Tibial nerve (tissue), 4 donors: ENCODE measurements around the gene NEAT1.

Experiments used
- CTCF ChIP-seq, 5 experiments: fragments of 200-600 bp in 3 of 5; fragments of 450-650 bp in 2 of 5; sonication (generic) in 3 of 5; IDR thresholded peaks; one replicate each; pipeline ENCODE4 v1.5.1; 2016 to 2019; ENCODE audit warnings: antibody characterized with exemption in 5 of 5, mild to moderate bottlenecking in 3 of 5, moderate library complexity in 2 of 5
- EP300 ChIP-seq, 2 donors: sonication (generic); formaldehyde crosslinking; IDR thresholded peaks; one replicate each; pipeline ENCODE4 v1.6.1; 2017; ENCODE audit warnings: antibody characterized with exemption in 2 of 2, mild to moderate bottlenecking in 1 of 2
- POLR2A ChIP-seq, 2 donors: fragments of 450-650 bp; IDR thresholded peaks; one replicate each; pipeline ENCODE4 v1.6.1; 2017; ENCODE audit warnings: antibody characterized with exemption in 2 of 2, mild to moderate bottlenecking in 2 of 2, moderate library complexity in 2 of 2

DNA sequence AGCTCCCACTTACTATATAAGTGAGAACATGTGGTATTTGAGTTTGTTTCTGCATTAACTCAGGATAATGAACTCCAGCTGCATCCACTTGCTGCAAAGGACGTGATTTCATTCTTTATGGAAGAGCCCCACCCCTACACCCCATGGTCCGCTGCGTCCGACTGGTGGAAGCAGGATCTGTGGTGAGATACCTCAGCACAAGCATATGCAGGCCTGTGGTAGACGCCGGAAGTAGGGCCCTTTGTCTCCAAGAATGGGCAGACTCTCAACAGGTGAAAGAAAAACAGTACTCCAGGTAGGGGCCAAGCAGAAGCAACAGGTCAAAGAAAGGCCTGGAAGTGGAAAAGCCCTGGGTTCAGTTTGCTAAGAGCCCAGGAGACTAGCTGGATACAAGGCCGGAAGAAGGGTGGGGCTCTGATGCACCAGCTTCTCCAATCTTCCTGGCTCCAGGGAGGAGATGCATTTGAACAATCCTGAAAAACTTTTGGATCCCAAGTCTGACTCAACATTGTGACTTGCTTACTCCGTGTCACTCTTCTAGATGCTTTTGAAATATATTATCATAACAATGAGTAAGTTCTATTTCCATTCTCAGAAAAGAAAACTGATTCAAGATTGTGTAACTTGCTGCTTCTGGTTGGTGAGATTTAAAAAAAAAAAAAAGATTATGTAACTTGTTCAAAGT, 30.4 kb downstream of the NEAT1 start:
- no peak for TF ChIP-seq CTCF (IDR thresholded peaks at IDR 0.05)
- no peak for TF ChIP-seq POLR2A (IDR thresholded peaks at IDR 0.05)
- TF ChIP-seq EP300 (IDR thresholded peaks at IDR 0.05): no peak
